Adrenal gland (tissue), 5 donors: ENCODE data around the gene TCF12.

ENCODE experiments used
- CTCF ChIP-seq, 6 experiments: fragments of 450-650 bp in 4 of 6; fragments of 200-600 bp in 2 of 6; sonication (generic) in 1 of 6; IDR thresholded peaks; 1 replicate in 5 of 6; 2 replicates in 1 of 6; pipeline versions ENCODE4 v1.5.1 to v1.8.0; 2016 to 2021; ENCODE audit warnings: antibody characterized with exemption in 6 of 6, mild to moderate bottlenecking in 2 of 6, moderate library complexity in 1 of 6
- POLR2A ChIP-seq, 2 donors: fragments of 450-650 bp; IDR thresholded peaks; one replicate each; pipeline ENCODE4 v1.6.1; 2017; ENCODE audit warnings: antibody characterized with exemption in 2 of 2, mild to moderate bottlenecking in 2 of 2, moderate library complexity in 1 of 2
- donor health status: DM: no; HTN: no; CAD: no.

- TF ChIP-seq CTCF (IDR thresholded peaks at IDR 0.05) (no peak), POLR2A (IDR thresholded peaks at IDR 0.05) (no peak)
Measured at GRCh38 chr15:57195326-57195725, 276.9 kb downstream of the TCF12 start.
